Left renal cortex interstitium (tissue), 4 donors: Measurements from ENCODE around the gene MAOA. TPM values are rescaled to one million over a fixed set of nuclear protein-coding genes. Genes with fewer than 3 reads are reported as not detected.
A peak's percentile ranks its signal among the peaks of the same experiment; 100 is the strongest.
"Not testable (repeated sequence)": the region's sequence is repeated elsewhere in the genome, so short reads cannot be mapped to it uniquely, and the experiment has no call there.

Experiments
- DNase-seq, 4 donors: peaks; one replicate each; pipeline ENCODE4 v3.0.0-alpha.2; 2013; ENCODE audit warnings: low read depth in 4 of 4, low spot score in 2 of 4, missing footprints in 1 of 4
- polyA plus RNA-seq, 4 donors: library from polyadenylated mRNA; unstranded; fragments of 120-200 nt; gene quantifications; one replicate each; pipeline ENCODE4 v1.2.1, GENCODE V29; 2013; ENCODE audit not compliant: insufficient read length in 4 of 4

MAOA gene
- 10 to 100 TPM; 15.4 to 28.1 (median 18.2) TPM for polyA plus RNA-seq

GRCh38 chrX:43656005-43656494 lies at the start of gene MAOA:
TSS of gene MAOA (plus strand) at chrX:43656299. CDS start at chrX:43656342, 43 bp downstream.
- DNase-seq, result no peak

- DNase-seq, result no peak
Observed at GRCh38 chrX:43612400-43612799, 43.7 kb upstream of the MAOA start.

- no peak for DNase-seq
Observed at GRCh38 chrX:43615660-43616059, 40.4 kb upstream of the MAOA start.

- DNase-seq, result no peak
Observed at GRCh38 chrX:43618366-43619205, 37.5 kb upstream of the MAOA start.

GRCh38 chrX:43619861-43620260 lies 36.2 kb upstream of the MAOA start:
- not testable (repeated sequence) for DNase-seq

GRCh38 chrX:43627147-43627546 lies 29.0 kb upstream of the MAOA start:
- no peak for DNase-seq

- no peak for DNase-seq
Observed at GRCh38 chrX:43627669-43628068, 28.4 kb upstream of the MAOA start.

- no peak for DNase-seq
Observed at GRCh38 chrX:43629229-43629628, 26.9 kb upstream of the MAOA start.

- no peak for DNase-seq
Observed at GRCh38 chrX:43631841-43632240, 24.3 kb upstream of the MAOA start.

- DNase-seq, result no peak
Observed at GRCh38 chrX:43633081-43633480, 23.0 kb upstream of the MAOA start.

GRCh38 chrX:43633757-43634156 lies 22.3 kb upstream of the MAOA start:
- no peak for DNase-seq

GRCh38 chrX:43640482-43640881 lies 15.6 kb upstream of the MAOA start:
- DNase-seq, result no peak

- no peak for DNase-seq
Observed at GRCh38 chrX:43641691-43642090, 14.4 kb upstream of the MAOA start.

GRCh38 chrX:43643201-43643600 lies 12.9 kb upstream of the MAOA start:
- DNase-seq, result no peak

GRCh38 chrX:43643662-43644061 lies 12.4 kb upstream of the MAOA start:
- DNase-seq, result no peak

GRCh38 chrX:43644124-43644701 lies 11.9 kb upstream of the MAOA start:
- no peak for DNase-seq

- DNase-seq, result no peak
Observed at GRCh38 chrX:43646800-43647199, 9.3 kb upstream of the MAOA start.

- DNase-seq, result peak; percentile 73 to 87 (median 76)
Observed at GRCh38 chrX:43654431-43655150, 1.5 kb upstream of the MAOA start.

- DNase-seq, result no peak
Observed at GRCh38 chrX:43655151-43656004, 721 bp upstream of the MAOA start.

- no peak for DNase-seq
Observed at GRCh38 chrX:43657671-43658070, 1.6 kb downstream of the MAOA start.
